GM04503 (cell line): ENCODE data around the gene COG2.
"Not testable (repeated sequence)": the region's sequence is repeated elsewhere in the genome, so short reads cannot be mapped to it uniquely, and the experiment has no call there.

Experiments
- DNase-seq: peaks from one replicate; pipeline ENCODE4 v3.0.0-alpha.2; 2012; ENCODE audit warnings: low read depth

Gene COG2

DNA sequence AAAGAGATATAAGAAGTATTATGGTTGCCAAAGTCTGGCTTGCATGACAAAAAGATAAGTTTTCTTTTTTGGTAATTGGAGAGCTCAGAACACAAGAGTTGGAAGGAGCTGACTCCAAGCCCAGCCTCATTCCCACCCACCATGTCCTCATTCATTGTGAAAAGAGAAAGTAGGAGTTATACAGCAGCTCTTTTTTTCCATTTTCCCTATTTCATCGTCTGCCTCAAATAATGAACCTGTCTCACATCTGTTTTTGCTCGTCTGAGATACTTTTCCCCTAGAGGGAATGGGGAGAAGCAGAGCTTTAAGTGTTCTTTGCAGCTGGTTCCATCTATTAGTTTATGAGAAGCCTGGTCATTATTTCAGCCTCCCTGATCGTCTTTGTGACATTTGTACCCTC, 36.9 kb downstream of the COG2 start:
- DNase-seq, result no peak

DNA sequence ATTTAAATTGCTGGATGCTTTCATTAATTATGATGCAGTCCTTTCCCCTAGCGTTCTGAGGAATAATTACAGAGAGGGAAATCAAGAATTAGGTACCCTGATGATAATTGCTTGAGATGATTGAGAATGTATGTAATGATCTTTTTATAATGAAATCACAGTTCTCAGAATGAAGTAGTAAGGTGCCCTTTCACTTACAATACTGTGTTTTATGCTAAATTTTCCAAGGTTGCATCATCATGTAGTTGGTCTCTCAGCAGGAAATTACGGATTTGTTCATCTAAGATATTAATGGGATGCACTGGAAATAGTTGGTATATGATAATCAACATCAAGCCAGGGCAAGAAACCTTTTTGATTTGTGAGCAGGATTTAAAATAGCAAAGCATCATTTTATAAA, 37.5 kb downstream of the COG2 start:
- no peak for DNase-seq

DNA sequence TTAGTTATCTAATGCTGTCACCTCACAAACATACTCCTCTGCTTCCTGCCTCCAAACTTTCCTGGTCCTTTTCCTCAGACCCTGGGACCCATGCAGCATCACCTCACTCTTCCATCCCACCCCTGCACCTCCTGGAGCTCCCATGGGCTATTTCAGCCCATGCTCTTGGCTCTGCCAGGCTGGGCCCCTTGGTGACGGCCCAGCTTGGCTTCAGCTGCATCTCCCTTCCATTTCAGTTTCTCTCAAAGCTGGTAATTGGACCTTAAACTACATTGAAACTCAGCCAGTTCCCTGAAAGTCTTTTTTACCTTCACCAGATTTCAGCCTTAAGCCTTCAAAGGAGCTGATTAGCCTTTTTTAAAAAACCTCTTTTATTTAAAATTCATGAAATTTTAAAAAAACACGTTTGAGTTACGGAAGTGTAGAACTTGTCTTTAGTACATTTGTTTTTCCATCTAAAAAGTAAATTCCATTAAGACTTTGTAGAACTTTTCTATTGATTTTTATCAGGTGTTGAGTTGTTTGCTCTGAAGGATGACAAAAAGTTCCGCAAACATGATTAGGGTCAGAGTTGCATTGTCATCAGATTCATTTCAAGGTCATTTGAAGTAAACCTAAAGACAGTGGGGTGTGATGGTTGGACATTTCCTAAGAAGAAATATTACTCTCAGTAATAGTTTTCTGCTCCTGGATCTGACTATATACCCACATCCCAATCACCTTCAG, 38.2 kb downstream of the COG2 start:
- DNase-seq, result no peak

DNA sequence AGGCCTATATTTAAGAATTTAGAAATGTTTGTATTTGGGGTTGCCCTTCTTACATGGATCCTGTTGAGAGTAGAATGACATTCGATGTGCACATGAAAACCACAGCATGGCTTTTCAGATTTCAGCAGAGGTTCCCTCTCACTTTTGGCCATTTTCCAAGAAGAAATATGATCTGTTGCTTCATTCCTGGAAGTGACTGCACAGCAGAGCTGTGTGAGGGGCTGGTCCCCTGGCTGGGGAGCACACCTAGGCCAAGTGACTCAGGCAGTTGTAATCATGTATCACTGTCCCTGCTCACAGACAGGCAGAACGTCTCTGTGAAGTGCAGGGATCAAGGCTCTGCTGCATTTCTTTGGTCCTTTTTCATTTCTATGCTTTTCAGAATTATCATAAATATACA, 39.3 kb downstream of the COG2 start:
- DNase-seq, result peak; percentile 19

DNA sequence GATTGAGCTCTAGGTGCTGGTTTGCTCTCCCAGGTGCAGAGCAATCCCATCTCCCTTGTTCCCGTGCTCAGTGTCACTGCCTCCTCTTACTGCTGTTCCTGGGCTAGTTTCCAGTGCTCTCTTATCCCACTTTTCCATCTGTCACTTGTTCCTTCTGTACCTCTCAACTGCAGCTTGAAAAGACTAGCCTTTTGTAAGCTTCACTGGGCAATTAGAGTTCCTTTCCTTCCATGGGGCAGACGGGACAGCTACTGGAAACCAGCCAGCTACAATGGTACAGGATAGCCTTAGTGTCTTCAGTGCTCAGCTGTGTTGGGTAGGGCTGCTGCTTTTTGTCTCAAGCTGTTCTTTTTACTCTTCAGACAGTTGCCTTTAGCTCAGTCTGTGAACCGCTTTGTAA, 40.0 kb downstream of the COG2 start:
- DNase-seq, result no peak

DNA sequence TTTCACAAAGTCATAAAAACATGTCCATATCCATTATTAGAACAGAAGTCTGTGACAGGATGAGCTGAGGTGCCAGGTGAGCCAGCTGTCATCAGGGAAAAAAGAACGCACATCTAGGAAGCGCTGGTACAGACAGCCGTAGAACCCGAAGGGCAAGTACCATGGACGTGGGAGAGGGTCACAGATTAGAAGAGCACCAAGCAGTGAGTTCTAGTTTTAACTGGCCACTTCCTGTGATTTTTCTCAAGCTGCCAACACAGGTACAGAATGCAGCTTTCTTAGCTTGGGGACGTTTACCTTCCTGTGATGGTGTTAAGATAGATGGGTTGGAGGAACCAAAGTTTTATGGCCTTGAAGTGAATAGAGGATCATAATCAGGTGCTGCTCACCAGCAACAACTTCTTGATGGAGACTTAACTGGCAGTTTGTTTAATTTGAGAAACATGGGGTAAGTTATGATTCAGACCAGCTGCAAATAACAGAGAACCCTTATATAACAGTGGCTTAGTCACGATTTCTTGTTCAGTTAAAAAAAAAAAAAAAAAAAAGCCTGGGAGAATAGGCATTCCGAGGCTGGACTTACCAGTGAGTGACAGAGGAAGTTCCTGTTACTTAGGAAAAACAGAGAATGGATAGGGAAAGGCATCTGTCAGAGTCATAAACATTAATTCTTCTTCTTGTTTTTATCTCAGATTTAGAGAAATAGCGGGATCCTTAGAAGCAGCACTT, 40.8 kb downstream of the COG2 start:
- peak; percentile 37 for DNase-seq

DNA sequence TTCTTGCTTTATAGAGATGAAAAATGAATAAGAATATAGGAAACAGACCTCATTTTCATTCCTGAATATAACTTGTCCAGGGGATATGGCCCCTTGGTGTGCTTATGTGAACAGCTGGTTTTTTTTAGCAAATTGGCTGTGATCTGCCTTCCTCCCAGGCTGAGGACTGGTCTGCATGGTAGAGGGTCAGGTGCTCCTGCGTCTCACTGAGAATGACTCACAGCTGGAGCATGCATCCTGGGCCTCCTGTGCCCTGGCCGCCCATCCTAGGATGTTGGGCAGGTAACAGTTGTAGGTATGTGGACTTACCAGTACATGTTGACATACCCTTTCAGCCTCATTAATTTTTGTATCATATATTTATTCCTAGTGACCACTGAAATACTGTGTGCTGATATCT, 41.9 kb downstream of the COG2 start:
- no peak for DNase-seq

DNA sequence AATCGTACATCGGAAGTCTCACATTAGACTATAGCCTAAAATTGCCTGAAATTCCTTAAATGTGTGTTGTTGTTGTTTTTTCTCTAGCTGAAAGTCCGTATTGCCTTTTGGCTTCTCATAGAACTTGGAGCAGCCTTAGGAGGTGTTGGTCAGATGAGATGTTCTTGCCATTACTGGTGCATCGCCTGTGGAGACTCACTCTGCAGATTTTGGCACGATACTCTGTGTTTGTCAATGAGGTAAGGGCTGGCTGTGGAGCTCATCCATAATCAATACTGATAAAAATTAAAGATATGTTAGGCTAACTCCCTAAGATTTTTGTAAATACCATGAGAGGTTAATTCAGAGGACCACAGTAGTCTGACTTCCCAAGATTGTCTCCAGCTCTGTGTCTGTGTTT, 42.7 kb downstream of the COG2 start:
- DNase-seq, result no peak

DNA sequence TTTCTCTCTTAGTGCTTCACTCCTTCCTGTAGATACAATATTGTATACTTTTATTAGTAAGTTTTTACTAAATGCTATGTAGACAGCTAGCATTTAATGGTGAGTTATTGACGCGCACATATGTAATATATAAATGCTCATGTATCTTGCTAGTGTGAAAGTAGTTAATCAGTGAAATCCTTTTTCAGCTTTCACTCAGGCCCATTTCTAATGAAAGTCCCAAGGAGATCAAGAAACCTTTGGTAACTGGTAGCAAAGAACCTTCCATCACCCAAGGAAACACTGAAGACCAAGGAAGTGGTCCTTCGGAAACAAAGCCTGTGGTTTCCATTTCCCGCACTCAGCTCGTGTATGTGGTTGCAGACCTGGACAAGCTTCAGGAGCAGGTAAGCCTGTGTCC, 44.5 kb downstream of the COG2 start:
- no peak for DNase-seq

DNA sequence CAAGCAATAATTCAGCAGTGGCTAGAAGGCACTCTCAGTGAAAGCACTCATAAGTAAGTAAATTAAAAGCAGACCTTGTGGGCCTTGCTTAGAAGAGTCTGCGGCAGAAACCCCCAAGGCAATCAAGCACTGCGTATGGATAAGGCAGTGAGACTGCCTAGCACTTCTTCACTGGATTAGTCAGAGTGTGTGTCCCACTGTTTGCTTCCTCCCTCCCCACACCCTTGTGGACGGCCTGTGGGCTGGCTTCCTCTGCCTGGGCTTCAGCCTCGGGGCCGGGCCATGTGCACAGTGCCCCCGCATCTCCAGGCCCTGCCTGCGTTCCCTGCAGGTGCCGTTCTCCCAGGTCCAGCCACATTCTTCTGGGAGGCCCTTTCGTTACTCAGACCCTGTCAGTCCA, 47.8 kb downstream of the COG2 start:
- no peak for DNase-seq

DNA sequence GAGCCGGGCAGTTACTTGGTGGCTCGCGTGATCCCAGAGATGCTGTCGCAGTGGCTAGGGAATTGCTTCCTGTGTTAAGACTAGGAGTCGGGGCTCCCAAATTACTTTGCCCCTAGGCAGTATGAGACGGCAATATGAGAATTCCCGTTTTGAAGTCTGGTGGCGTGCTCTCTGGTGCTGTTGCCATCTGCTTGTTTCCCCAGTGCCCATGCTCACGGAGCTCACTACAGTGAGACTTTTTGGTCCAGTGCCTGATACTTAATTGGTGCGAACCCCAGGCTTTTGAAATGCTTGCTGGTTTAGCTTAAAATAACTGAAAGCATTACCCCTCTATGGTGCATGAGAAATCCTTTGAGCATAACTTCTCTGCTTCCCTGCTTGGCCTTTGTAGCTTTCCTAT, 49.3 kb downstream of the COG2 start:
- no peak for DNase-seq

DNA sequence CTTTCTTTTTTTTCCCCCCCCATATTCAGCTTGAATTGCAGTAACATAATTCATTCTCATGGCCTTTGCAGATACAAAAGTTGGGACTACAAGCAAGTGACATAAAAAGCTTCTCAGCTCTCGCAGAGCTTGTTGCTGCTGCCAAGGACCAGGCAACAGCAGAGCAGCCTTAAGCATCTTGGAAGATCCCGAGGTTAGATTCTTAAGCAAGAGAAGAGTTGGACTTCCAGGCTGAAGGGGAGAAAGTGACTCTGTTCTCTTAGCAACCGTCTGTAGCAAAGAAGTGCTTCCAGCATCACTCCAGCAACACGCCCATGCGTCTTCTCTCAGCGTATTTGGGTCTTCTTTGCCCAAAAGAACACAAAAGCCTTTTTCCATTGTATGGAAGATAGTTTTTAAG, 50.9 kb downstream of the COG2 start:
- no peak for DNase-seq

DNA sequence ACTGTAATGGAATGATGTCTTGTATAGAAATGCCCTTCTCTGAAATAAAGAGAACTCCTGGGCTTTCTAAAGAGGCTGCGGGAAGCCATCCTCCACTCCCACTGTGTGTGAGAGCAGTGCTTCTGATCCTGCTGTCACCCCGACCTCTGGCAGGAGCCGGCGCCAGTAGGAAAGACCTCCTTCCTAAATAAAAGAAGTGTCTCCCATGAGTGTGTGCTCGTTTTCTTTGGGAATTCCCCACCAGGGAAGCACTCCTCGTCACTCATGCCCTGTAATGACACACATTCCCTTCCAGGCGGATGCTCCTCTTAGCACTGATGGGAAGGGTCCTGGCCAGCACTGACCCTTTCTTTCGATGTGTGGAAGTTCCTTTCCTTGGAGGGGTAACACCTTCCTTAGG, 51.5 kb downstream of the COG2 start:
- no peak for DNase-seq

DNA sequence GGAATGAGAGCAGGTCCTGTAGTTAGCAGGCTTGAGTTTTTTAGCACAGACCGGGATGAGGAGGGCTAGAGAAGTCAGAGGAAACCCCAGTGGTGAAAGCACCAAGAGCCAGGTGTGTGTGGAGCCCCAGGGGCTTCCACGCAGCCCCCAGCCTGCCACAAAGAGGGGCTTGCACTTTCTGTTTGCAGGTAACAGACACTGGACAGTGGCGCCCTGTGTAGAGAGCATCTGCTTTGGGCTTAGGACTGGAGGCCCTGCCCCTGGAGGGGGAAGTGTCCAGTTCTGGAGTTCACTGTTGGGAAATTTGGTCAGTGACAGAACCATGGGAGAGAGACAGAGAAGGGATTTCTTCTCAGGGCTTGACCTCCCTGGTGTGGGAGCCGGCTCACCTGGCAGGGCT, 52.2 kb downstream of the COG2 start:
- no peak for DNase-seq

DNA sequence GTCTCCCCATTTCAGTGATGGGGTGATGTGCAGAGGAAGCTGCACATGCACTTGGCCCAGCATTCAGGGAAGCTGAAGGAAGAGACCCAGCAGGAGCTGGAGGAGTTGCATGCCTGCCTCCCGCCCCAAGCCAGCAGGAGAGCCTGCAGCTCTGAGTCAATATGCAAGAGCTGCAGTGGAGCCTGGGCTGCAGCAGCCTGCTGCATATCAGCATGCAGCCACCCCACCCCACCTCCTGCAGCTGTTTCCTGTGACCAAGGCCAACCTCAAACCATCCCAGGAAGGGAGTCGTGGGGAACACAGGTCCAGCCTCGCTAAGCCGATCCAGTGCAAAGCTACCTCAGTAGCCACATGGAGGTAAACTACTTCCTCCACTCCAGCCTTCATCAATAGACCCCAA, 52.7 kb downstream of the COG2 start:
- DNase-seq, result no peak

DNA sequence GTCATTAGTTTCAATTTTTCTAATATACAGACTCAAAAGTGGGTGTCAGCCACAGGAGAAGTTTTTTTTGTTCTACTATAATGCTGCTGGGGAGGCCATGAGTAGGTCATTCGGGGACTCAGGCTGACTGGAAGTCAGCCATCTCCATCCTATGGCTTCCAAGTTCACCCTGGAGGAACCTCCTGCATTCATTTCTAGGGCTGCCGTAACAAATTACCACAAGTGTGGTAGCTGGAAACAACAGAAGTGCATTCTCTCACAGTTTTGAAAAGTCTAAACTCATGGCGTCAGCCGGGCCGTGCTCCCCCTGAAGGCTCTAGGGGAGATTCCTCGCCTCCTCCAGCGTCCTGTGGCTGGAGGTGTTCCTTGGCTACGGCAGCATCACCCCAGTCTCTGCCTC, 53.9 kb downstream of the COG2 start:
- DNase-seq, result no peak

DNA sequence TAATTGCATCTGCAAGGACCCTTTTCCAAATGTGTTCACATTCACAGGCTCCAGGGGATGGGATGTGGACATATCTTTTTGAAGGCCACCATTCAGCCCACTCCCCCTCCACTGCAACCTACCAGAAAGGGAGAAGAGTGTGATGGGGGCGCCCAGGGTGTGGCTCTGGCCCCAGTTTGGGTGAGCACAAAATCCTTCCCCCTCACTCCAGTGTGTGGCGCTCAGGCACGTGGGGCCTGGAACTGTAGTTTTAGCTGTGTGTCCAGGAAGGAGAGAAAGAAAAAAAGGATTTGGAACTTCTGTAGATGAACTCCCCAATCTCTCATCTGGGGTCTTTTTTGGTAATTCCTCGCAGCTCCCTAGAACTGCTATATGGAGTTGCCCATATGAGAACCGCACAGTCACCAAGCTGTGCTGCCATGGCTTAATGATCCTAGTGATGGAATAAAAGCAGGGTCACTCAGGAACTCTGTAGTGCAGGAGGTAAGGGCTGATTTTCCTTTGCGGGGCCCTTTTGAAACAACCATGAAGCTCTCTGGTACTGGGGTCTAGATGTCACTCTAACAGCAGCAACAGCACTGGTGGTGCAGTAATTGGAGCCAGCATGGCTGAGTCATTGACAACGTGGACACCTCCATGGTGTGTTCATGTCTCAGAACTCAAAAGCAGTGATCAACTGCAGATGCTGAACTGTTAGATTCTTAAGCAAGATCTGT, 54.6 kb downstream of the COG2 start:
- DNase-seq, result no peak

DNA sequence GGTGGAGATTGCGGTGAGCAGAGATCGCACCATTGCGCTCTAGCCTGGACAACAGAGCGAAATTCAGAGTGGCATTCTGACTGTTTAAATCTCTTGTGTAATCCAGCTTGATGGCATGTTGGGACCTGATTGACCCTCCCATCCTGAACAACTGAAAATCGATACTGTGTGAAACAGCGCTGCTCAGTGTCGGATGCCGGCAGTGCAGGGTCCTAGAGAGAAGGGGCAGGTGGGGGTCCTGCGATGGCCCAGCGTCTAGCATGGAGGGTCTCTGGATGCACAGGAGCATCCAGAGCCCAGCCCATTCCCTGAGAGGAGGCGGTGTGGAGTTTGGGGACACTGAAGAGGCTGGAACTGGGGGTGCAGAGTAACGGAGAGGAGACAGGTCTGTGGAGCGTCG, 55.8 kb downstream of the COG2 start:
- DNase-seq, result no peak

DNA sequence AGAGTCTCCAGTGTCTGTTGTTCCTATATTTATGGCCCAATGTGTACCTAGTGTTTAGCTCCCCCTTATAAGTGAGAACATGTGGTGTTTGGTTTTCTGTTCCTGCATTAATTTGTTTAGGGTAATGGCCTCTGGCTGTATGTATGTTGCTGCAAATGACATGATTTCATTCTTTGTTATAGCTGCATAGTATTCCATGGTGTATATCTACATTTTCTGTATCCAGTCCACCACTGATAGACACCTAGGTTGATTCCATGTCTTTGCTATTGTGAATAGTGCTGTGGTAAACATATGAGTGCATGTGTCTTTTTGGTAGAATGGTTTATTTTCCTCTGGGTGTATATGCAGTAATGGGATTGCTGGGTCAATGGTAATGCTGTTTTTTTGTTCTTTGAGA, 56.7 kb downstream of the COG2 start:
- not testable (repeated sequence) for DNase-seq

DNA sequence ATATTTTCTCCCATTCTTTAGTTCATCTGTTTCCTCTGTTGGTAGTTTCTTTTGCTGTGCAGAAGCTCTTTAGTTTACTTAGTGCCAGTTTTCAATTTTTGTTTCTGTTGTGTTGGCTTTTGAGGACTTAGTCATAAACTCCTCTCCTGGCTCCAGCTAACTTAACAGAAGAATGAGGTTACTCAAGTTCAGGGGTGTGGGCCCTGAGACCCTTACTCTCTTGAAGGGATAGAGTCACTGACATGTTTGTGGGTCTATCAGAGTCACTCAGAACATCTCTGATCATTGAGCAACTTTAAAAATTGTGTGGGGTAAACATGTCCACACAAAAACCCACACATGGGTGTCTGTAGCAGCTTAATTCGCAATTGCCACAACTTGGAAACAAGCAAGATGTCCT, 57.4 kb downstream of the COG2 start:
- DNase-seq, result no peak

DNA sequence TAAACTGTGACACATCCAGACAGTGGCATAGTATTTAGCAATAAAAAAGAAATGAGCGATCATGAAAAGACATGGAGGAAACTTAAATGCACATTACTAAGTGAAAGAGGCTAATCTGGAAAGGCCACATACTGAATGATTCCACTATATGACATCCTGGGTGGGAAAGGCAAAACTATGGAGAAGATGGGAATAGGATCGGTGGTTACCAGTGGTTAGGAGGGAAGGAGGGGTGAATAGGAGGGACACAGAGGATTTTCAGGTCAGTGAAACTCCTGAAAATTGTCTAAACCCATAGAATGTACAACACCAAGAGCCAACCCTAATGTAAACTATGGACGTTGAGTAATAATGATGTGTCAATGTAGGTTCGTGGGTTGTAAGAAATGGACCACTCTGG, 57.9 kb downstream of the COG2 start:
- DNase-seq, result no peak

DNA sequence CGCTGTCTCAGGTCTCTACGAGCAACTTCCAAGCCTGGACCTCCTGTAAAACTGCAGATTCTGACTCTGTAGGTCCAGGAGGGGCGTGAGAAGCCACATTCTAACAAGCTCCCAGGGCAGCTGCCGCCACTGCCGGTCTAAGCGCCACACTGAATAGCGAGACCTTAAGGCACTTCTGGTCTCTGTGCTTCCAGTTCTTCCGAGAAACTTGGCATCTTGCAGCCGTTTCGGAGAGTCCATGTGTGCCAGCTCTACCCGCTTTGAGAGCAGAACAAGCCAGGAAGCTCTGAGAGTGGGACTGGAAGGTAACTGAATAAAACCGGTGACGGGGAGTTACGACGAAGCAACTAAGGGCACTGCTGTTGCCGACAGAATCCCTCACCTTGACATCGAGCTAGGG, 59.2 kb downstream of the COG2 start:
- no peak for DNase-seq
